CD14-positive monocyte (primary cell): ENCODE measurements around the gene OPN1SW. TPM values are rescaled to one million over a fixed set of nuclear protein-coding genes. Genes with fewer than 3 reads are reported as not detected.

ENCODE experiments used
- DNase-seq, 3 donors: peaks; one replicate each; pipeline ENCODE4 v3.0.0-alpha.2; 2011 to 2022
- H2AFZ ChIP-seq: 2 replicates; pipeline ENCODE4 v1.6.0; 2012; ENCODE audit warnings: mild to moderate bottlenecking, low read depth, low read length, inconsistent platforms; ENCODE audit not compliant: insufficient read depth, poor library complexity, severe bottlenecking
- H3K27ac ChIP-seq, 2 donors: 1 replicate in 1 of 2; 2 replicates in 1 of 2; pipeline ENCODE4 v1.5.1; 2012 to 2013; ENCODE audit warnings: low read length in 2 of 2, control low read depth in 1 of 2, inconsistent platforms in 1 of 2, low read depth in 1 of 2, mild to moderate bottlenecking in 1 of 2
- H3K27me3 ChIP-seq, 2 donors: one replicate each; pipeline versions ENCODE4 v1.6.0 to v1.6.1; 2011 to 2013; ENCODE audit warnings: low read length in 2 of 2; ENCODE audit not compliant: control insufficient read depth in 2 of 2, insufficient read depth in 2 of 2
- H3K36me3 ChIP-seq, 2 donors: replicated peaks in 1 of 2; 1 replicate in 1 of 2; 2 replicates in 1 of 2; pipeline versions ENCODE4 v1.5.1 to v1.6.1; 2012 to 2013; ENCODE audit warnings: low read length in 2 of 2, control low read depth in 1 of 2, inconsistent platforms in 1 of 2, mild to moderate bottlenecking in 1 of 2; ENCODE audit not compliant: insufficient read depth in 2 of 2, control insufficient read depth in 1 of 2
- H3K4me1 ChIP-seq, 2 donors: 1 replicate in 1 of 2; 2 replicates in 1 of 2; pipeline versions ENCODE4 v1.5.1 to v1.6.1; 2012 to 2013; ENCODE audit warnings: low read length in 2 of 2, control low read depth in 1 of 2, inconsistent platforms in 1 of 2, mild to moderate bottlenecking in 1 of 2, moderate library complexity in 1 of 2; ENCODE audit not compliant: insufficient read depth in 2 of 2, control insufficient read depth in 1 of 2
- H3K4me2 ChIP-seq: replicated peaks from 2 replicates; pipeline ENCODE3; 2012; ENCODE audit warnings: low read length, moderate library complexity, mild to moderate bottlenecking; ENCODE audit not compliant: poor library complexity, severe bottlenecking; ENCODE audit errors: extremely low read depth
- H3K4me3 ChIP-seq, 3 experiments: fragments of 200-600 bp in 1 of 3; sonication (generic) in 1 of 3; replicated peaks in 1 of 3; 1 replicate in 2 of 3; 2 replicates in 1 of 3; pipeline ENCODE4 v1.5.1; 2011 to 2013; ENCODE audit warnings: low read length in 3 of 3, mild to moderate bottlenecking in 3 of 3, control low read depth in 2 of 3, low read depth in 2 of 3, inconsistent platforms in 1 of 3, moderate library complexity in 1 of 3
- H3K79me2 ChIP-seq: 2 replicates; pipeline ENCODE4 v1.6.0; 2012; ENCODE audit warnings: mild to moderate bottlenecking, control low read depth, inconsistent platforms, low read length, moderate library complexity; ENCODE audit not compliant: insufficient read depth
- H3K9ac ChIP-seq: 2 replicates; pipeline ENCODE4 v1.6.0; 2017; ENCODE audit warnings: low read length, mild to moderate bottlenecking; ENCODE audit not compliant: insufficient read depth, poor library complexity, severe bottlenecking
- H3K9me3 ChIP-seq, 2 donors: replicated peaks in 1 of 2; 1 replicate in 1 of 2; 2 replicates in 1 of 2; pipeline versions ENCODE4 v1.5.1 to v1.6.1; 2012 to 2013; ENCODE audit warnings: low read length in 2 of 2, control low read depth in 1 of 2; ENCODE audit not compliant: control insufficient read depth in 1 of 2, insufficient read depth in 1 of 2
- H4K20me1 ChIP-seq: 2 replicates; pipeline ENCODE4 v1.6.0; 2012; ENCODE audit warnings: mild to moderate bottlenecking, low read length, control low read depth, moderate library complexity; ENCODE audit not compliant: insufficient read depth
- H3K27ac Mint-ChIP-seq, 7 donors: one replicate each; pipeline ENCODE4 v1.8.0; 2020; ENCODE audit warnings: mild to moderate bottlenecking in 7 of 7, mixed read lengths in 7 of 7, moderate library complexity in 6 of 7, inconsistent platforms in 2 of 7
- H3K27me3 Mint-ChIP-seq, 3 donors: one replicate each; pipeline ENCODE4 v1.8.0; 2021 to 2022; ENCODE audit warnings: low read depth in 3 of 3, mild to moderate bottlenecking in 3 of 3, mixed read lengths in 3 of 3, moderate library complexity in 3 of 3, inconsistent platforms in 1 of 3
- H3K36me3 Mint-ChIP-seq, 2 donors: one replicate each; pipeline ENCODE4 v1.8.0; 2020; ENCODE audit warnings: mixed read lengths in 2 of 2, inconsistent platforms in 1 of 2, mild to moderate bottlenecking in 1 of 2
- H3K4me1 Mint-ChIP-seq: one replicate; pipeline ENCODE4 v1.8.0; 2020; ENCODE audit warnings: mild to moderate bottlenecking, mixed read lengths
- H3K4me3 Mint-ChIP-seq, 2 donors: one replicate each; pipeline ENCODE4 v1.8.0; 2020; ENCODE audit warnings: mild to moderate bottlenecking in 2 of 2, mixed read lengths in 2 of 2, moderate library complexity in 1 of 2
- H3K9me3 Mint-ChIP-seq, 7 donors: one replicate each; pipeline ENCODE4 v1.8.0; 2020 to 2022; ENCODE audit warnings: mixed read lengths in 7 of 7, mild to moderate bottlenecking in 6 of 7, moderate library complexity in 6 of 7, inconsistent platforms in 2 of 7
- CTCF ChIP-seq: fragments of 200-600 bp; IDR thresholded peaks from one replicate; pipeline ENCODE4 v1.8.0; 2022; ENCODE audit warnings: antibody characterized with exemption, mild to moderate bottlenecking
- WGBS: methylation state at CpG from one replicate; pipeline ENCODE4 v1.1.5; 2013; ENCODE audit warnings: missing lambda C conversion rate; ENCODE audit not compliant: insufficient coverage; 5-methylcytosine and 5-hydroxymethylcytosine counted together
- intact Hi-C, 2 donors: fragments of 100-400 bp; cut with micrococcal nuclease; formaldehyde crosslinking; loops; one replicate each; pipeline versions ENCODE4 v1.15.0 to v1.15.1; 2023
- polyA minus RNA-seq: library from RNA; depleted of rRNA, polyadenylated mRNA; stranded (reverse); fragments of >200 nt; gene quantifications from 2 replicates; pipeline ENCODE4 v1.2.3, GENCODE V29; 2012
- polyA plus RNA-seq, 3 donors: library from polyadenylated mRNA; depleted of rRNA in 1 of 3; unstranded in 2 of 3; stranded (reverse) in 1 of 3; fragments of 300-500 nt in 2 of 3; fragments of >200 nt in 1 of 3; fragmentation: Illumina TruSeq in 2 of 3; gene quantifications; 1 replicate in 2 of 3; 2 replicates in 1 of 3; pipeline ENCODE4 v1.2.3, GENCODE V29; 2012 to 2021
- total RNA-seq, 12 experiments: library from RNA in 1 of 12; stranded (reverse) in 1 of 12; fragments of 120-200 nt in 1 of 12; gene quantifications; one replicate each; pipeline ENCODE4 v1.2.4 and lab custom pipeline; 2013 to 2026; ENCODE audit warnings: mixed read lengths in 6 of 12, inconsistent platforms in 1 of 12

OPN1SW gene
- total RNA-seq (2013), result not detected
- polyA plus RNA-seq, result not detected
- not detected in 2 replicates for polyA minus RNA-seq
- total RNA-seq (lab: John Stamatoyannopoulos, UW), result 0 to 0.35 (median 0) reads per million in 11 experiments

- Histone ChIP-seq H3K4me2 (no peak within 1 kb of the TSS), H3K79me2 (no peaks in the 10 kb centered on the region), H2AFZ (no peak within 1 kb of the TSS), H3K9ac (no peak within 1 kb of the TSS), H3K27ac (no peak within 1 kb of the TSS), H3K4me3 (no peak within 1 kb of the TSS), H3K36me3 (peaks cover 5 to 32% of the 10 kb centered on the region in 2 donors), H3K4me1 (no peaks in the 10 kb centered on the region), H4K20me1 (no peaks in the 10 kb centered on the region), H3K9me3 (peaks cover 0 to 7% of the 10 kb centered on the region in 2 donors), H3K27me3 (no peaks in the 10 kb centered on the region)
- intact Hi-C loops, result no loop called here
- Mint-ChIP-seq H3K36me3 (peaks cover 33 to 47% of the 10 kb centered on the region in 2 donors), H3K27me3 (peaks cover 2 to 6% (median 3%) of the 10 kb centered on the region in 3 donors), H3K4me3 (no peak within 1 kb of the TSS), H3K27ac (peak within 1 kb of the TSS in 1 of 7 donors; percentile 63), H3K4me1 (no peaks in the 10 kb centered on the region), H3K9me3 (peaks cover 11 to 27% (median 17%) of the 10 kb centered on the region in 7 donors)
- WGBS, result 100% methylated on average over 1 of the region's 4 CpGs
- no peak for DNase-seq
- no peak for TF ChIP-seq CTCF
Observed at GRCh38 chr7:128775744-128776474, at the start of gene OPN1SW. Gene OPN1SW (minus strand): TSS chr7:128775794. CDS start chr7:128775781, 13 bp downstream.

- Histone ChIP-seq H3K4me3 (no peak overlapping the region), H3K27me3 (no peaks in the 10 kb centered on the region), H3K9ac (no peak overlapping the region), H3K4me1 (no peaks in the 10 kb centered on the region), H2AFZ (no peak overlapping the region), H3K9me3 (no peaks in the 10 kb centered on the region), H4K20me1 (no peaks in the 10 kb centered on the region), H3K27ac (no peak overlapping the region), H3K4me2 (no peak overlapping the region), H3K36me3 (no peaks in the 10 kb centered on the region), H3K79me2 (no peaks in the 10 kb centered on the region)
- Mint-ChIP-seq H3K27ac (no peak overlapping the region), H3K27me3 (peaks cover 11 to 19% (median 11%) of the 10 kb centered on the region in 3 donors), H3K9me3 (no peaks in the 10 kb centered on the region), H3K4me3 (no peak overlapping the region), H3K4me1 (no peaks in the 10 kb centered on the region), H3K36me3 (no peaks in the 10 kb centered on the region)
- TF ChIP-seq CTCF, result no peak
- WGBS, result 100% methylated on average over 3 of the region's 4 CpGs
- intact Hi-C loops, result no loop called here
- no peak for DNase-seq
Observed at GRCh38 chr7:128821724-128822123, 46.1 kb upstream of the OPN1SW start.
